ENCODE measurements around the gene TMEM150A. TPM values are rescaled to one million over a fixed set of nuclear protein-coding genes. Genes with fewer than 3 reads are reported as not detected.
A peak's percentile ranks its signal among the peaks of the same experiment; 100 is the strongest.

TMEM150A gene
- total and polyA plus RNA-seq, 2 of the 13 experiments (the other 11 are each of a cell fraction or from before 2014, with no cell fraction given), result 30.1 to 70.4 TPM

DNA sequence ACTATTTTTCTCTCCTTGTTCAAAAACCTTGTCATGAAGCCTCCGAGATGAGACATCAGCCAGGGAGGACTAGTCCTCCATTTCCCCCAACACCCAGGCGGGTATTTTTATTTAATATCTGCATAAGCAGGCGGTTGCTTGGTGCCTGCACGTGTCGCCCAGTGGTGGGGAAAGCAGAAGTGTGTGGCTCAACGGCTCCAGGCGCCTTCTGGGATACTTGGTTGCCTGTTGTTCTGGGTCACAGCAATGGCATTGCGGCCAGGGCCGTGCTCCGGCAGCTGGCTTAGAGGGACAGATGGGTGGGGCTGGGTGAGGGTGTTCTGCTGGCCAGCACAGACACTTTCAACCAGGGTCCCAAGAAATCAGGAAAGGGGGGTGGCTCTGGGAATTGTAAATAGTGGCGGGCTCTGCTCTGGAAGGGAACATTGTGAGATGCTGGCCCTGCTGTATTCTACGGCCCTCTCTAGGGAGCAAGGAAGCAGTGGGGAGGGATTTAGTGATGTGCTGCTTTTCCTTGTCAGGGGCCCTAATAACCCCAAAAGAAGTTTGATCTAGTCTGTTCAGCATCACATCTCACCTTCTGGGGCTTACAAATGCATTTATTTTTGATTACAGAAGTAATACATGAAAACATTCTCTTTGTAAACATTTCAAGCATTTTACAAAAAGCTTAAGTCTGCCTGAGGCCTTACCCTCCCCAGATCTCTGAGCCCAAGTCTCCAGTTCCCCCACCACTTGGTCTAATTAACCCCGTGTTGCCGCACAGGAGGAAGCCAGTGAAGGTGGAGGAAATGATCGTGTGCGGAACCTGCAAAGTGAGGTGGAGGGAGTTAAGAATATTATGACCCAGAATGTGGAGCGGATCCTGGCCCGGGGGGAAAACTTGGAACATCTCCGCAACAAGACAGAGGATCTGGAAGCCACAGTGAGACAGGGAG is 24.0 kb downstream of the TMEM150A start (continued):
- TF ChIP-seq, protein P1, sequence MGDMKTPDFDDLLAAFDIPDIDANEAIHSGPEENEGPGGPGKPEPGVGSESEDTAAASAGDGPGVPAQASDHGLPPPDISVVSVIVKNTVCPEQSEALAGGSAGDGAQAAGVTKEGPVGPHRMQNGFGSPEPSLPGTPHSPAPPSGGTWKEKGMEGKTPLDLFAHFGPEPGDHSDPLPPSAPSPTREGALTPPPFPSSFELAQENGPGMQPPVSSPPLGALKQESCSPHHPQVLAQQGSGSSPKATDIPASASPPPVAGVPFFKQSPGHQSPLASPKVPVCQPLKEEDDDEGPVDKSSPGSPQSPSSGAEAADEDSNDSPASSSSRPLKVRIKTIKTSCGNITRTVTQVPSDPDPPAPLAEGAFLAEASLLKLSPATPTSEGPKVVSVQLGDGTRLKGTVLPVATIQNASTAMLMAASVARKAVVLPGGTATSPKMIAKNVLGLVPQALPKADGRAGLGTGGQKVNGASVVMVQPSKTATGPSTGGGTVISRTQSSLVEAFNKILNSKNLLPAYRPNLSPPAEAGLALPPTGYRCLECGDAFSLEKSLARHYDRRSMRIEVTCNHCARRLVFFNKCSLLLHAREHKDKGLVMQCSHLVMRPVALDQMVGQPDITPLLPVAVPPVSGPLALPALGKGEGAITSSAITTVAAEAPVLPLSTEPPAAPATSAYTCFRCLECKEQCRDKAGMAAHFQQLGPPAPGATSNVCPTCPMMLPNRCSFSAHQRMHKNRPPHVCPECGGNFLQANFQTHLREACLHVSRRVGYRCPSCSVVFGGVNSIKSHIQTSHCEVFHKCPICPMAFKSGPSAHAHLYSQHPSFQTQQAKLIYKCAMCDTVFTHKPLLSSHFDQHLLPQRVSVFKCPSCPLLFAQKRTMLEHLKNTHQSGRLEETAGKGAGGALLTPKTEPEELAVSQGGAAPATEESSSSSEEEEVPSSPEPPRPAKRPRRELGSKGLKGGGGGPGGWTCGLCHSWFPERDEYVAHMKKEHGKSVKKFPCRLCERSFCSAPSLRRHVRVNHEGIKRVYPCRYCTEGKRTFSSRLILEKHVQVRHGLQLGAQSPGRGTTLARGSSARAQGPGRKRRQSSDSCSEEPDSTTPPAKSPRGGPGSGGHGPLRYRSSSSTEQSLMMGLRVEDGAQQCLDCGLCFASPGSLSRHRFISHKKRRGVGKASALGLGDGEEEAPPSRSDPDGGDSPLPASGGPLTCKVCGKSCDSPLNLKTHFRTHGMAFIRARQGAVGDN (CRISPR knock-in tag; IDR thresholded peaks at IDR 0.05), result peak; percentile 79
- TF ChIP-seq BRD4 (CRISPR knock-in tag; IDR thresholded peaks at IDR 0.05), result no peak
- TF ChIP-seq, protein P2, sequence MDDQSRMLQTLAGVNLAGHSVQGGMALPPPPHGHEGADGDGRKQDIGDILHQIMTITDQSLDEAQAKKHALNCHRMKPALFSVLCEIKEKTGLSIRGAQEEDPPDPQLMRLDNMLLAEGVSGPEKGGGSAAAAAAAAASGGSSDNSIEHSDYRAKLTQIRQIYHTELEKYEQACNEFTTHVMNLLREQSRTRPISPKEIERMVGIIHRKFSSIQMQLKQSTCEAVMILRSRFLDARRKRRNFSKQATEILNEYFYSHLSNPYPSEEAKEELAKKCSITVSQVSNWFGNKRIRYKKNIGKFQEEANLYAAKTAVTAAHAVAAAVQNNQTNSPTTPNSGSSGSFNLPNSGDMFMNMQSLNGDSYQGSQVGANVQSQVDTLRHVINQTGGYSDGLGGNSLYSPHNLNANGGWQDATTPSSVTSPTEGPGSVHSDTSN (CRISPR knock-in tag; IDR thresholded peaks at IDR 0.05; ENCODE audit: borderline replicate concordance), result no peak
- TF ChIP-seq ZNF614 (CRISPR knock-in tag; IDR thresholded peaks at IDR 0.05; ENCODE audit: borderline replicate concordance), result no peak
- no peak for TF ChIP-seq TAF15 (IDR thresholded peaks at IDR 0.05; ENCODE audit: low read depth, low read length, poor library complexity, severe bottlenecking)
- no peak for TF ChIP-seq NFRKB (IDR thresholded peaks at IDR 0.05)
- TF ChIP-seq NCOR1 (IDR thresholded peaks at IDR 0.05; ENCODE audit: borderline replicate concordance, low read length), result no peak
- no peak for TF ChIP-seq ZNF124 (CRISPR knock-in tag; IDR thresholded peaks at IDR 0.05)
- TF ChIP-seq ZNF746 (CRISPR knock-in tag; IDR thresholded peaks at IDR 0.05), result 0 out of 2 replicates have a peak, but pooled peaks have one; percentile 5
- TF ChIP-seq, protein P3, sequence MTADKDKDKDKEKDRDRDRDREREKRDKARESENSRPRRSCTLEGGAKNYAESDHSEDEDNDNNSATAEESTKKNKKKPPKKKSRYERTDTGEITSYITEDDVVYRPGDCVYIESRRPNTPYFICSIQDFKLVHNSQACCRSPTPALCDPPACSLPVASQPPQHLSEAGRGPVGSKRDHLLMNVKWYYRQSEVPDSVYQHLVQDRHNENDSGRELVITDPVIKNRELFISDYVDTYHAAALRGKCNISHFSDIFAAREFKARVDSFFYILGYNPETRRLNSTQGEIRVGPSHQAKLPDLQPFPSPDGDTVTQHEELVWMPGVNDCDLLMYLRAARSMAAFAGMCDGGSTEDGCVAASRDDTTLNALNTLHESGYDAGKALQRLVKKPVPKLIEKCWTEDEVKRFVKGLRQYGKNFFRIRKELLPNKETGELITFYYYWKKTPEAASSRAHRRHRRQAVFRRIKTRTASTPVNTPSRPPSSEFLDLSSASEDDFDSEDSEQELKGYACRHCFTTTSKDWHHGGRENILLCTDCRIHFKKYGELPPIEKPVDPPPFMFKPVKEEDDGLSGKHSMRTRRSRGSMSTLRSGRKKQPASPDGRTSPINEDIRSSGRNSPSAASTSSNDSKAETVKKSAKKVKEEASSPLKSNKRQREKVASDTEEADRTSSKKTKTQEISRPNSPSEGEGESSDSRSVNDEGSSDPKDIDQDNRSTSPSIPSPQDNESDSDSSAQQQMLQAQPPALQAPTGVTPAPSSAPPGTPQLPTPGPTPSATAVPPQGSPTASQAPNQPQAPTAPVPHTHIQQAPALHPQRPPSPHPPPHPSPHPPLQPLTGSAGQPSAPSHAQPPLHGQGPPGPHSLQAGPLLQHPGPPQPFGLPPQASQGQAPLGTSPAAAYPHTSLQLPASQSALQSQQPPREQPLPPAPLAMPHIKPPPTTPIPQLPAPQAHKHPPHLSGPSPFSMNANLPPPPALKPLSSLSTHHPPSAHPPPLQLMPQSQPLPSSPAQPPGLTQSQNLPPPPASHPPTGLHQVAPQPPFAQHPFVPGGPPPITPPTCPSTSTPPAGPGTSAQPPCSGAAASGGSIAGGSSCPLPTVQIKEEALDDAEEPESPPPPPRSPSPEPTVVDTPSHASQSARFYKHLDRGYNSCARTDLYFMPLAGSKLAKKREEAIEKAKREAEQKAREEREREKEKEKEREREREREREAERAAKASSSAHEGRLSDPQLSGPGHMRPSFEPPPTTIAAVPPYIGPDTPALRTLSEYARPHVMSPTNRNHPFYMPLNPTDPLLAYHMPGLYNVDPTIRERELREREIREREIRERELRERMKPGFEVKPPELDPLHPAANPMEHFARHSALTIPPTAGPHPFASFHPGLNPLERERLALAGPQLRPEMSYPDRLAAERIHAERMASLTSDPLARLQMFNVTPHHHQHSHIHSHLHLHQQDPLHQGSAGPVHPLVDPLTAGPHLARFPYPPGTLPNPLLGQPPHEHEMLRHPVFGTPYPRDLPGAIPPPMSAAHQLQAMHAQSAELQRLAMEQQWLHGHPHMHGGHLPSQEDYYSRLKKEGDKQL (CRISPR knock-in tag; IDR thresholded peaks at IDR 0.05; ENCODE audit: low read depth), result no peak
- no peak for TF ChIP-seq ZNF256 (CRISPR knock-in tag; conservative IDR thresholded peaks at IDR 0.05)
- TF ChIP-seq, protein P4, sequence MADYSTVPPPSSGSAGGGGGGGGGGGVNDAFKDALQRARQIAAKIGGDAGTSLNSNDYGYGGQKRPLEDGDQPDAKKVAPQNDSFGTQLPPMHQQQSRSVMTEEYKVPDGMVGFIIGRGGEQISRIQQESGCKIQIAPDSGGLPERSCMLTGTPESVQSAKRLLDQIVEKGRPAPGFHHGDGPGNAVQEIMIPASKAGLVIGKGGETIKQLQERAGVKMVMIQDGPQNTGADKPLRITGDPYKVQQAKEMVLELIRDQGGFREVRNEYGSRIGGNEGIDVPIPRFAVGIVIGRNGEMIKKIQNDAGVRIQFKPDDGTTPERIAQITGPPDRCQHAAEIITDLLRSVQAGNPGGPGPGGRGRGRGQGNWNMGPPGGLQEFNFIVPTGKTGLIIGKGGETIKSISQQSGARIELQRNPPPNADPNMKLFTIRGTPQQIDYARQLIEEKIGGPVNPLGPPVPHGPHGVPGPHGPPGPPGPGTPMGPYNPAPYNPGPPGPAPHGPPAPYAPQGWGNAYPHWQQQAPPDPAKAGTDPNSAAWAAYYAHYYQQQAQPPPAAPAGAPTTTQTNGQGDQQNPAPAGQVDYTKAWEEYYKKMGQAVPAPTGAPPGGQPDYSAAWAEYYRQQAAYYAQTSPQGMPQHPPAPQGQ (CRISPR knock-in tag; IDR thresholded peaks at IDR 0.05; ENCODE audit: borderline replicate concordance), result no peak
- TF ChIP-seq ZSCAN25 (CRISPR knock-in tag; IDR thresholded peaks at IDR 0.05), result no peak
- TF ChIP-seq ZNF850 (CRISPR knock-in tag; conservative IDR thresholded peaks at IDR 0.05), result no peak
- TF ChIP-seq ZNF839 (CRISPR knock-in tag; IDR thresholded peaks at IDR 0.05; ENCODE audit: borderline replicate concordance), result no peak
- TF ChIP-seq ZNF143 (CRISPR knock-in tag; IDR thresholded peaks at IDR 0.05), result peak; percentile 38; the same call in 1 of the 2 replicates
